ENCODE measurements around the gene RAPGEF1. TPM values are rescaled to one million over a fixed set of nuclear protein-coding genes. Genes with fewer than 3 reads are reported as not detected.

RAPGEF1 gene
- total RNA-seq, 1 donor from 2014 or later, result 26.2 TPM

GRCh38 chr9:131623655-131624330, 116.1 kb downstream of the RAPGEF1 start:
- DNase-seq, result no peak

GRCh38 chr9:131622523-131622922, 117.4 kb downstream of the RAPGEF1 start:
- no peak for DNase-seq

DNA sequence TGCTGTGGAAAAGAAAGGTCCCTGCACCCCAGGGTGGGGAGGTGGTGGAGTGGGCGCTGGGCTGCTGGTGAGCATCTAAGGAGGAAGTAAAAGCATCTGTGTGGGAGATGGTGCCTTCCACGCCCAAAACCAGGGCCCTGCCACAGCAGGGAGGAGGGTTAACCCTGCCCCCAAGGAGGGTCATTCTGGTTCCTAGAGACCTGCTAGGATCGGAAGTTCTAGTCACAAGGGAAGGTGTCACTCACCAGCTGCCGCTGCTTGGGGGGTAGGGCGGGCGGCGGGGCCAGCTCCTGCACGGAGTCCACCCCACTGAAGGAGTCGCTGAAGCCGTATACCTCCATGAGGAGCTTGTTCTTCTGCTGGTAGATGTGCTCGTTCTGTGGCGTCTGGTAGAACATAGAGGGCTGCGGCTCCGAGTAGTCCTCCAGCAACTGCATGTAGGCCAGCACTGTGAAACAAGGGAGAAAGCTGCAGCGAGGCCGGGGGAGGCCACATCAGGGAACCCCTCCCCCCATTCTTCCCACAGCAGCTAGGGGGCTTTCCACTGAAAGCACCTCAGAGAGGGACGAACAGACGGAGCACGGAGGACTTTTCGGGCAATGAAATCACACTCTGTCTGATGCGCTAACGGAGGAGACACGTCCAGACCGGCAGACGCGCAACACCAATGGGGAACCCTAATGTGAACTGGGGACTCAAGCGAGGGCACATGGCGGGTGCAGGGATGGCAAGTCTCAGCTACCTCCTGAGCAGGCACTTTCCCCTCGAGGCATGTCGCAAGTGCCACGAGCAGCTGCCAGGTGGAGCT, 118.1 kb downstream of the RAPGEF1 start:
- no peak for DNase-seq

- DNase-seq, result no peak
Measured at GRCh38 chr9:131620764-131621520, 118.9 kb downstream of the RAPGEF1 start.

DNA sequence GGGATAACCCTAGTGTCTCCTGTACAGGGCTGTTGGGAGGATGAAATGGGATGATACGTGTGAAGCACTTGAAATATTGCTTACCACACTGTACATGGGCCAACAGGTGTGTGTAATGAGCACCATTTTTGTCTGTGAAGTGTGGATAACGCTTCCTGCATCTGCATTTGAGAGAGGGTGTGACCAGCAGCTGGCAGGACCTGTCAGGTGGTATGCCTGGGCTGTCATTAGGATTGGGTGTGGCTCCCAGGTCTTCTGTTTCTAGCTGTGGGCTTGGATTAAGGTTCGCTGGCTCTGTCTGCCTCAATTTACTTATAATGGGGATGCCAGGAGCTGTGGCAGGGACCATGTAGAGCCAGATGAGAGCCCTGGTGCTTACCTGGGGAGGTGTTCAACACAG, 120.2 kb downstream of the RAPGEF1 start:
- DNase-seq, result no peak

GRCh38 chr9:131618785-131619184, 121.1 kb downstream of the RAPGEF1 start:
- DNase-seq, result no peak

GRCh38 chr9:131618071-131618479, 121.8 kb downstream of the RAPGEF1 start:
- no peak for DNase-seq

DNA sequence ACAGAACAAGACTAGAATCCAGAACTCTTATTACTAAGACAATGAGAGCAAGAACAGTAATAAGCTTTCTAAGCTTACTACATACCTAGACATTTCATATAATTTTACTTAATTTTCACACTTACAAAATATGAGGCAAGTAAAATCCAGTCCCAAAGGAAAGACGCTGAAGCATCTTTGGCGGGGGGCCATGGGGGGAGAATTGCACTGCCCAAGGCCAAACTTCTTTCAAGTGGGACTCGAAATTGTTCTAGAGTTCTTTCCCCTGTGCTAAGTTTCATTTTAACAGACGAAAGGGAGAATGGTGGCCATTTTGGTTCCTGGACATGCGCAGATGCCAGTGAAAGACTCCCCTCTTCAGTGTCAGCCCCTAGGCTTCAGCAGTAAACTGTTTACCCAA, 122.3 kb downstream of the RAPGEF1 start:
- no peak for DNase-seq

GRCh38 chr9:131616983-131617604, 122.8 kb downstream of the RAPGEF1 start:
- no peak for DNase-seq

DNA sequence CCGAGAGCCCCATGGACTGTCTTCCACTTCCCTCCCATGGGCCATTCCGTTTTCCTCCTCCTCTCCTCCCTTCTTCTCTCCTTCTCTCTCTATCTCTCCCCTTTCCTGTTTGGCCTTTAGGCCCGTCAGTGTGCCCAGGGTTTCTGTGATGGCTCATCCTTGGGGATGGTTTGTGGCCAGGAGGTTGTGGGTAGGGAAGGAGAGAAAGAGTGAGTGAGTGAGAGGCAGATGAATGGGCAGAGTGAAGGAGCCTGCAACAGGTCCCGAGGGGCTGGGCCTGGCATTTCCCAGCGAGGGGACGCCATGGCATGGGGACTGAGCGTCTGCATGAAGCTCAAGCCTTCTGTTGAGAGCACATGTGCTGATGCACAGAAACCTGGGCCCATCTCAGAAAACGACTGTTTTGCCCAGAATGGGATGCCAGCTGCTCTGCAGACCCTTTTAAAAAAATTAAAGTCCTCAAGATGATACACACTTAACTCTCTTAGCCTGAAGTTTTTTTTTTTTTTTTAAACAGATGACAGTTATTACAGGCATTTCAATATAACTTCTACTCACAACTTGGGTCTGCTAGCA, 125.4 kb downstream of the RAPGEF1 start:
- DNase-seq, result no peak

GRCh38 chr9:131613921-131614320, 126.0 kb downstream of the RAPGEF1 start:
- DNase-seq, result no peak

DNA sequence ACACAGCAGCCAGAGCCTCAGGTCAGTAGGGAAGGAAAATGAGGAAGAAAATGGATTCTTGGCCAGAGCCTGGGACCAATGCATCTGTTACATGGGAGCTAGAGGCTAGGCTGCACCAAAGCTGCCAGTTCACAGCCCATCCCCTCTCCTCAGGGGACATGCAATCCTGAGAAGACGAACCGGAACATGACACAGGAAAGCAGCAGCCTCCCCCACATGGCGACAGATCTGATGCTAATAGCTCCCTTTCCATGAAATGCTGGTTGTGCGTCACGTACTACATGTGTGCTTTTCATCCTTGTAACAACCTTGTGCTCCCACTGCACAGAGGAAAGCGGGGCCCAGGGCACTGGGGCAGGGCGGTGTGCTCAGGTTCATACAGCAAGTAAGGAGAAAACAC, 127.0 kb downstream of the RAPGEF1 start:
- DNase-seq, result no peak

- DNase-seq, result no peak
Measured at GRCh38 chr9:131611586-131612315, 128.1 kb downstream of the RAPGEF1 start.

GRCh38 chr9:131610231-131610761, 129.6 kb downstream of the RAPGEF1 start:
- no peak for DNase-seq

DNA sequence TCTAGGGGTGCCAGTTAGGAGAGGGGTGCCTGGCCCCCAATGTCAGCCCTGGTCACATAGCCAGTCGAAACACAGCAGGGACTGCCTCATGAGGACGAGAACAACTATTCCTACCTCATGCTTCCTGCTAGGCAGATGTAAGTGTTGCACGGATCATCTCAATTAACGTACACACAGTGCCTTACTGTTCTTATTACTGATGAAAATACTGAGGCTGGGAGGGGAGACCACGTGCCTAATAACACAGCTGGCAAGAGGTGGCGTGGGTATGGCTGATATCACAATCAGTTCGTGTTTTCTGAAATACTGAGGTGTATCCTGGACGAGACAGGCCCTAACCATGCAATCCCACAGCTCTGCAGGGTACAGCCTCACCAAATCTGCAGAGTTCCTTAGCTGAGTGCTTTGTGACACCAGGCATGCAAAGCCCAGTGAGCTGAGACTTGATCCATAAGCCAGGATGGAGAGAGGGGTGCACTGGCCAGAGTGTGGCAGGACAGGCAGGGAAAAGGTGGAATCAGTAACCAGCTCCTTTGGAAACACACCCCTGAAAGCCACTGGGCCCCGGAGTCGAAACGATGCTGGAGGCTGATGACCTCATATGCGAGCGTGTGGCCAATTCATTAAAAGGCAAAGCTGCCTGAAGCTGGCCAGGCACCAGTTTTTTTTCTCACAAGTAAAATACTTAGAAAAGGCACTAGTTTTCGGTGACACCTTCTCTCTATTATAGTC, 130.6 kb downstream of the RAPGEF1 start:
- no peak for DNase-seq

DNA sequence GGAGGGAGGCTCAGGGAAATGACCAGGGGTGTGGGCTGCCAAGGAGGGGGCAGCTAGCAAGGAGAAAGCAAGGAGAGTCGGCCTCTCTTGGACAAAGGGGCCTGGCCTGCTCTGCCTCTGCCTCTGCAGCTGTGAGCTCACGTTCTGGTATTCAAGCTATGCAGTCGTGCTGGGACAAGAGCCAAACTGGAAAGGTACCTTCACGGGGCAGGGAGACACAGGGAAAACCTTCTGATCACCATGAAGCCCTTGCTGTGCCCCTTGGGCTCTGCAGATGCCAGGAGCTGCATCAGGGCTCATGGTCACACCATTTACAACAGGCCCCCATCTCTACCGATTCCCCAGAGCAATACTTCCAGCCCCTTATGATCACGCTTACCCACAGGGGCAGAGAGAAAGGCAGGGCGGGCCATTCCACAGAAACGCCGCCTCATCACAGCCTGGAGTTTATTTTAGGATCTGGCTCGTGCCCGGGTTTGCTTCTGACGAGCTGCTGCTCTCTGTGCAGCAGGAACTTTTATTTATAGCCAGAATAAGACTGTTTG, 131.3 kb downstream of the RAPGEF1 start:
- peak; percentile 64 for DNase-seq

DNA sequence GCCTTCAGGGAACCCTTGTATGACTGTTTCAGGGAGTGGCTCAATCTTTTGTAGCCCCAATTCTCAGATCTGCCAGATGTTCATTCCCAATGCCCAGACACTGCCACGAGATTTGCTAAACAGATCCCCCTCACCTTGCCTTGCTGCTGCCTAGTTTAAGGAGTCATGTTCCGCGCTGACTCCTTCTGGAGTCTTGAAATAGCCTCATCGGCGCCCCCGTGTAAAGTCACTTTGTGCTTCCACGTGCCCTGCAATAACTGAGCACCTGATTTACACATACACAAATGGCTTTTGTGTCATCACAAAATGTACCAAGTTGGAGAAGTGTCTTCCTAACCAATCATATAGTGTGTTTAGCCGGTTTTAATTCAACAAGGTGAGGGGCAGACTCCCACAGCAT, 132.3 kb downstream of the RAPGEF1 start:
- DNase-seq, result no peak

GRCh38 chr9:131606896-131607567, 132.8 kb downstream of the RAPGEF1 start:
- DNase-seq, result no peak

GRCh38 chr9:131605770-131606590, 133.9 kb downstream of the RAPGEF1 start:
- DNase-seq, result no peak

All from occipital lobe (tissue), 2 donors.